ENCODE results near the gene USP37. TPM values are rescaled to one million over a fixed set of nuclear protein-coding genes. Genes with fewer than 3 reads are reported as not detected.

USP37 gene
- total RNA-seq, 1 donor from 2014 or later, result 6.4 TPM

DNA sequence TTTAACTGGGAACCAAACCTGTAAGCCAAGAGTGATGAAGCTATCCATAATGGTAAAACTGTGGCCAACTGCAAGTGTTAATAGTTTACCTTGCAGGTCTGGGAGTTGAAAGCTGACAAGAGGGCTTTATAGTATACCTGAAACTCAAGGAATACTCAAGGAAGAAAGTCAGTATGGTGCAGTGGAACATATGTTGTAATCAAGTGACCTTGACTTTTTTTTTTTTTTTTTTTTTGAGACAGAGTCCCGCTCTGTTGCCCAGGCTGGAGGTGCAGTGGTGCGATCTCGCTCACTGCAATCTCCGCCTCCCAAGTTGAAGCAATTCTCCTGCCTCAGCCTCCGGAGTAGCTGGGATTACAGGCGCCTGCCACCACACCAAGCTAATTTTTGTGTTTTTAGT is 121.6 kb downstream of the USP37 start:
- Histone ChIP-seq H3K9ac (ENCODE audit: low read length) (no peak overlapping the region), H3K4me2 (ENCODE audit: low read length) (no peak overlapping the region), H3K27me3 (ENCODE audit: insufficient read depth, low read length) (no peaks in the 10 kb centered on the region), H3K4me1 (ENCODE audit: insufficient read depth, low read length) (peaks cover 7% of the 10 kb centered on the region), H3K79me2 (ENCODE audit: insufficient read depth, low read length) (no peaks in the 10 kb centered on the region), H3K36me3 (ENCODE audit: insufficient read depth, low read length) (no peaks in the 10 kb centered on the region), H2AFZ (ENCODE audit: low read depth, low read length) (no peak overlapping the region), H4K20me1 (ENCODE audit: insufficient read depth, low read length) (no peaks in the 10 kb centered on the region), H3K27ac (ENCODE audit: low read depth, low read length) (no peak overlapping the region), H3K9me3 (ENCODE audit: insufficient read depth, low read depth, low read length) (no peaks in the 10 kb centered on the region), H3K4me3 (ENCODE audit: insufficient read depth, low read depth, low read length) (no peak overlapping the region)
- TF ChIP-seq, protein P1, sequence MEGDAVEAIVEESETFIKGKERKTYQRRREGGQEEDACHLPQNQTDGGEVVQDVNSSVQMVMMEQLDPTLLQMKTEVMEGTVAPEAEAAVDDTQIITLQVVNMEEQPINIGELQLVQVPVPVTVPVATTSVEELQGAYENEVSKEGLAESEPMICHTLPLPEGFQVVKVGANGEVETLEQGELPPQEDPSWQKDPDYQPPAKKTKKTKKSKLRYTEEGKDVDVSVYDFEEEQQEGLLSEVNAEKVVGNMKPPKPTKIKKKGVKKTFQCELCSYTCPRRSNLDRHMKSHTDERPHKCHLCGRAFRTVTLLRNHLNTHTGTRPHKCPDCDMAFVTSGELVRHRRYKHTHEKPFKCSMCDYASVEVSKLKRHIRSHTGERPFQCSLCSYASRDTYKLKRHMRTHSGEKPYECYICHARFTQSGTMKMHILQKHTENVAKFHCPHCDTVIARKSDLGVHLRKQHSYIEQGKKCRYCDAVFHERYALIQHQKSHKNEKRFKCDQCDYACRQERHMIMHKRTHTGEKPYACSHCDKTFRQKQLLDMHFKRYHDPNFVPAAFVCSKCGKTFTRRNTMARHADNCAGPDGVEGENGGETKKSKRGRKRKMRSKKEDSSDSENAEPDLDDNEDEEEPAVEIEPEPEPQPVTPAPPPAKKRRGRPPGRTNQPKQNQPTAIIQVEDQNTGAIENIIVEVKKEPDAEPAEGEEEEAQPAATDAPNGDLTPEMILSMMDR (IDR thresholded peaks at IDR 0.05; ENCODE audit: insufficient read depth, low read depth, low read length), result no peak
- TF ChIP-seq EZH2 (IDR thresholded peaks at IDR 0.05; ENCODE audit: insufficient read depth, low read length), result no peak
- Mint-ChIP-seq H3K4me3 (ENCODE audit: unreplicated experiment) (no peak overlapping the region), H3K9me3 (ENCODE audit: unreplicated experiment) (no peaks in the 10 kb centered on the region), H3K36me3 (ENCODE audit: low read depth, unreplicated experiment) (peaks cover 10% of the 10 kb centered on the region), H3K27me3 (ENCODE audit: low read depth, unreplicated experiment) (peaks cover 2% of the 10 kb centered on the region), H3K4me1 (ENCODE audit: low read depth, unreplicated experiment) (peaks cover 3% of the 10 kb centered on the region), H3K27ac (ENCODE audit: unreplicated experiment) (no peak overlapping the region)
- no peak for DNase-seq (ENCODE audit: low read depth)
- FAIRE-seq, result no peak

DNA sequence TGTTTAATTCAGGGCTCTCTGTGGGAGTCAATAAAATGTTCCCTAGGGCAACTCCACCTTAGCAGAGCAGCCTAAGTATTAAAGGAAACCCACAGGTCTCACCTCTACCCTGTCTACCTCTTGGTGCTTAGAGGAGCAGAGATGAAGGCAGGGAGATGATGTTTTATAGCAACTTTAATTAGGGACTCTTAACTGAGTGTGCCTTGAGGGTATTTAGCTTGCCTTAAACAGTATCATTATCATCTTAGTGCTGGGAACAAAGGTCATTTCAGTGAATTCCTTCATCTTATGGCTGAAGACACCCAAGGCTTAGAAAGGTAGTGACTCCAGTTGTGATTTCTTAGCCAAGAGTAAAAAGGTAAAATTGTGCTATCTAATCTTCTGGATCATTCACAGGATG is 122.5 kb downstream of the USP37 start:
- Histone ChIP-seq H3K9ac (ENCODE audit: low read length) (no peak overlapping the region), H3K4me2 (ENCODE audit: low read length) (no peak overlapping the region), H3K9me3 (ENCODE audit: insufficient read depth, low read depth, low read length) (no peaks in the 10 kb centered on the region), H3K27me3 (ENCODE audit: insufficient read depth, low read length) (no peaks in the 10 kb centered on the region), H2AFZ (ENCODE audit: low read depth, low read length) (no peak overlapping the region), H3K4me1 (ENCODE audit: insufficient read depth, low read length) (peaks cover 7% of the 10 kb centered on the region), H3K79me2 (ENCODE audit: insufficient read depth, low read length) (no peaks in the 10 kb centered on the region), H4K20me1 (ENCODE audit: insufficient read depth, low read length) (no peaks in the 10 kb centered on the region), H3K27ac (ENCODE audit: low read depth, low read length) (no peak overlapping the region), H3K36me3 (ENCODE audit: insufficient read depth, low read length) (no peaks in the 10 kb centered on the region), H3K4me3 (ENCODE audit: insufficient read depth, low read depth, low read length) (no peak overlapping the region)
- Mint-ChIP-seq H3K9me3 (ENCODE audit: unreplicated experiment) (no peaks in the 10 kb centered on the region), H3K4me1 (ENCODE audit: low read depth, unreplicated experiment) (peaks cover 3% of the 10 kb centered on the region), H3K36me3 (ENCODE audit: low read depth, unreplicated experiment) (peaks cover 10% of the 10 kb centered on the region), H3K27me3 (ENCODE audit: low read depth, unreplicated experiment) (peaks cover 2% of the 10 kb centered on the region), H3K4me3 (ENCODE audit: unreplicated experiment) (no peak overlapping the region), H3K27ac (ENCODE audit: unreplicated experiment) (no peak overlapping the region)
- TF ChIP-seq, protein P1 (IDR thresholded peaks at IDR 0.05; ENCODE audit: insufficient read depth, low read depth, low read length), result no peak
- TF ChIP-seq EZH2 (IDR thresholded peaks at IDR 0.05; ENCODE audit: insufficient read depth, low read length), result no peak
- DNase-seq (ENCODE audit: low read depth) (no peak), FAIRE-seq (no peak)

DNA sequence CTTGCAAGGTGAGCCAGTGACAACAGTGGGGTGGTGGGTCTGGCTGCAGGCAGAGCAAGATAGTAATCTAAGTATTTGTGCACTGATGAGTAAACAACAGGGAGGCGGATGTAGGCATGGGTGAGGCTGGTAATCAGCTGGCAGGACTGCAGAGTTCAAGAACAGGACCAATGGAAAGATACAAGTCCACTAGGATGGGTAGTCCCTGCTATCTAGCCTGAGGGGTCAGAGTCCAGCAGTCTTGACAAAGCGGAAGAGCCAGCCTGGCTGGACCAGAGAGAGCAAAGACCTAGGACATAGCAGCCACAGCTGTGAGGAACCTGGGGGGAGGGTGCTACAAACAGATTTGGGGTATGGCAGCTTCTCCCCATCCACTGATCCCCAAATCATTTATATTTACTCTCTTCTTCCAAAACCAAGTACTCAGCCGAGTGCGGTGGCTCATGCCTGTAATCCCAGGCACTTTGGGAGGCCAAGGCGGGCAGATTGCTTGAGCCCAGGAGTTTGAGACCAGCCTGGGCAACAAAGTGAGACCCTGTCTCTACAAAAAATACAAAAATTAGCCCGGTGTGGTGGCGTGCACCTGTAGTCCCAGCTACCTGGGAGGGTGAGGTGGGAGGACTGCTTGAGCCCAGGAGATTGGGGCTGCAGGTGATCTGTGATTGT is 123.3 kb downstream of the USP37 start:
- H3K4me3 ChIP-seq (ENCODE audit: insufficient read depth, low read depth, low read length), result no peak overlapping the region
- no peak overlapping the region for H3K9ac ChIP-seq (ENCODE audit: low read length)
- no peak overlapping the region for H3K4me3 Mint-ChIP-seq (ENCODE audit: unreplicated experiment)
- no peak overlapping the region for H3K27ac Mint-ChIP-seq (ENCODE audit: unreplicated experiment)
- peaks cover 2% of the 10 kb centered on the region for H3K27me3 Mint-ChIP-seq (ENCODE audit: low read depth, unreplicated experiment)
- H3K9me3 ChIP-seq (ENCODE audit: insufficient read depth, low read depth, low read length), result no peaks in the 10 kb centered on the region
- H3K9me3 Mint-ChIP-seq (ENCODE audit: unreplicated experiment), result no peaks in the 10 kb centered on the region
- no peak overlapping the region for H3K4me2 ChIP-seq (ENCODE audit: low read length)
- H3K79me2 ChIP-seq (ENCODE audit: insufficient read depth, low read length), result no peaks in the 10 kb centered on the region
- TF ChIP-seq, protein P1 (IDR thresholded peaks at IDR 0.05; ENCODE audit: insufficient read depth, low read depth, low read length), result no peak
- no peak for TF ChIP-seq EZH2 (IDR thresholded peaks at IDR 0.05; ENCODE audit: insufficient read depth, low read length)
- H3K27me3 ChIP-seq (ENCODE audit: insufficient read depth, low read length), result no peaks in the 10 kb centered on the region
- peaks cover 9% of the 10 kb centered on the region for H3K36me3 Mint-ChIP-seq (ENCODE audit: low read depth, unreplicated experiment)
- peaks cover 3% of the 10 kb centered on the region for H3K4me1 Mint-ChIP-seq (ENCODE audit: low read depth, unreplicated experiment)
- no peak overlapping the region for H3K27ac ChIP-seq (ENCODE audit: low read depth, low read length)
- H3K4me1 ChIP-seq (ENCODE audit: insufficient read depth, low read length), result peaks cover 7% of the 10 kb centered on the region
- FAIRE-seq (no peak), DNase-seq (ENCODE audit: low read depth) (no peak)
- H4K20me1 ChIP-seq (ENCODE audit: insufficient read depth, low read length), result no peaks in the 10 kb centered on the region
- no peak overlapping the region for H2AFZ ChIP-seq (ENCODE audit: low read depth, low read length)
- H3K36me3 ChIP-seq (ENCODE audit: insufficient read depth, low read length), result no peaks in the 10 kb centered on the region
